Measurements from ENCODE around the gene GMFB. TPM values are rescaled to one million over a fixed set of nuclear protein-coding genes. Genes with fewer than 3 reads are reported as not detected.
A peak's percentile ranks its signal among the peaks of the same experiment; 100 is the strongest.

The GMFB gene
- total RNA-seq, 1 experiment from 2014 or later, result 79.2 TPM

DNA sequence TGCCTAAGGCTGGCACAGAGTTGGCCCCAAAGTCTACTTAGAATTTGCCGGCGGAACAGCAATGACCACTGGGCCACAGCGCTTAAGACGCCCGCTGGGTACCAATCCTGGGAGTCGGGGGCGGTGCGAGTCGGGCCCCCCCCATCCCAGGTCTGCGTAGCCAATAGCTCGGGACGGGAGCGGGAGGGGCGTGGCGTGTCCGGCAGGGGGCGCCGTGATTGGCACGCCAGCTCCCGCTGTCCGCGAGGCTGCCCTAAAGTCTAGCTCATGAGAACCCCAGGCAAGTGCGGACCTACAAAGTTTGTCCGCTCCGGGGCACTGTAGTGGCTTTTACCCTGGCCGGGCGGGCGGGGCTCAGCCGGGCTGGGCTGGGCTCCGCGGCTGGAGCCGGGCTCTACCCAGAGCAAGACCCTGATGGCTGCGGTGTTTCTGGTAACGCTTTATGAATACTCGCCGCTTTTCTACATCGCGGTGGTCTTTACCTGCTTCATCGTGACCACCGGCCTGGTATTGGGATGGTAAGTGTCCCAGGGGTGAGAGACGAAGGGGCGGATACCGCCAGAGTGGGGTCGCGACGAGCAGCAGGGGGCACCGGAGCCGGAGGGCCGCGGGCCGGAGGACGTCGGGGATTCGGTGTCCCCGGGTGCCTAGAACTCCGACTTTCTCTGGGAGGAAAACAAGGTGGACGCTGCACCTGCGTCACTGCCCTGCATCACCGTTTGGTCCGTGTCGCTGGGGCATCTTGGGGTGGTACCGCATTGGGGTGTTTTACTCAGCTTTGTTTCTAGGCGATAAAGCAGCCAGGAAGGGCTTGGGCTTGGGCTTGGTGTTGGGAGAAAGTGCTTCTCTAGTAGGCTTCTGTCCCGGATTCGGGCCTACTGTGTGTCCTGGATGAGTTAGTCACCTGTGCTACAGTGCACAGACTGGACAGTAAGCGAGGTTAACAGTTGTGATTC lies 21.0 kb upstream of the GMFB start, which contains the start of gene CGRRF1:
Gene CGRRF1, plus strand, starts transcription at position 361 of the 956 bp plus-strand sequence. Its CDS starts 54 bp downstream, at position 415.
- Histone ChIP-seq H3K4me1 (ENCODE audit: insufficient read depth, low read length) (no peaks in the 10 kb centered on the region), H3T11ph (ENCODE audit: low read length) (no peak within 1 kb of the TSS), H2BK5ac (ENCODE audit: insufficient read length, low read length) (no peak within 1 kb of the TSS), H3K14ac (ENCODE audit: insufficient read depth, low read length) (peak within 1 kb of the TSS; percentile 83; the same call in 1 of the 2 replicates), H3K4ac (ENCODE audit: low read depth, low read length) (no peak within 1 kb of the TSS), H3K18ac (ENCODE audit: insufficient read length, low read depth, low read length) (peak within 1 kb of the TSS; percentile 52), H3K4me2 (ENCODE audit: insufficient read depth, insufficient read length, low read length) (peak within 1 kb of the TSS; percentile 82), H2BK120ac (ENCODE audit: low read depth, low read length, poor library complexity, severe bottlenecking) (no peak within 1 kb of the TSS), H3K23me2 (ENCODE audit: insufficient read length, low read depth, low read length, poor library complexity, severe bottlenecking) (peaks cover 6% of the 10 kb centered on the region), H2BK20ac (ENCODE audit: low read depth, low read length, poor library complexity, severe bottlenecking) (no peak within 1 kb of the TSS), H2BK12ac (ENCODE audit: insufficient read length, low read depth, low read length) (no peak within 1 kb of the TSS), H3K23ac (ENCODE audit: insufficient read length, low read depth, low read length) (no peak within 1 kb of the TSS), H2BK15ac (ENCODE audit: low read depth, low read length) (no peak within 1 kb of the TSS), H3K79me1 (ENCODE audit: insufficient read depth, low read depth, low read length, poor library complexity, severe bottlenecking) (peaks cover 5% of the 10 kb centered on the region), H4K91ac (ENCODE audit: insufficient read length, low read depth, low read length) (no peak within 1 kb of the TSS), H3K27me3 (ENCODE audit: insufficient read depth, low read length) (no peaks in the 10 kb centered on the region), H3K9ac (ENCODE audit: extremely low read depth, insufficient read length, low read length) (peak within 1 kb of the TSS; percentile 74), H3K27ac (ENCODE audit: insufficient read length, low read depth, low read length) (no peak within 1 kb of the TSS), H4K20me1 (ENCODE audit: control insufficient read depth, insufficient read depth, insufficient read length) (no peaks in the 10 kb centered on the region), H2AFZ (ENCODE audit: low read length) (peak within 1 kb of the TSS; percentile 98), H3K9me3 (ENCODE audit: control insufficient read depth, low read depth, low read length) (no peaks in the 10 kb centered on the region), H3K56ac (ENCODE audit: insufficient read length, low read depth, low read length) (no peak within 1 kb of the TSS), H4K5ac (ENCODE audit: insufficient read length, low read depth, low read length) (no peak within 1 kb of the TSS), H3K79me2 (ENCODE audit: insufficient read depth, low read length) (peaks cover 17% of the 10 kb centered on the region; the same call in 1 of the 2 replicates), H4K8ac (replicated peaks; ENCODE audit: insufficient read length, low read depth, low read length) (no peak within 1 kb of the TSS), H2AK5ac (ENCODE audit: insufficient read length, low read length) (no peak within 1 kb of the TSS)
- peaks cover 9 to 12% (median 10%) of the 10 kb centered on the region in 3 experiments for H3K36me3 Mint-ChIP-seq (ENCODE audit: insufficient read depth in 1 of 3, low read depth in 3 of 3)
- H3K27ac Mint-ChIP-seq, result peak within 1 kb of the TSS; percentile 69 to 98 (median 97)
- H3K4me1 Mint-ChIP-seq, result peaks cover 17 to 23% of the 10 kb centered on the region in 2 experiments
- peaks cover 1% of the 10 kb centered on the region; the same call in 1 of the 2 replicates for H3K27me3 Mint-ChIP-seq (ENCODE audit: low read depth)
- peak; percentile 99 for DNase-seq
- TF ChIP-seq, protein P1, sequence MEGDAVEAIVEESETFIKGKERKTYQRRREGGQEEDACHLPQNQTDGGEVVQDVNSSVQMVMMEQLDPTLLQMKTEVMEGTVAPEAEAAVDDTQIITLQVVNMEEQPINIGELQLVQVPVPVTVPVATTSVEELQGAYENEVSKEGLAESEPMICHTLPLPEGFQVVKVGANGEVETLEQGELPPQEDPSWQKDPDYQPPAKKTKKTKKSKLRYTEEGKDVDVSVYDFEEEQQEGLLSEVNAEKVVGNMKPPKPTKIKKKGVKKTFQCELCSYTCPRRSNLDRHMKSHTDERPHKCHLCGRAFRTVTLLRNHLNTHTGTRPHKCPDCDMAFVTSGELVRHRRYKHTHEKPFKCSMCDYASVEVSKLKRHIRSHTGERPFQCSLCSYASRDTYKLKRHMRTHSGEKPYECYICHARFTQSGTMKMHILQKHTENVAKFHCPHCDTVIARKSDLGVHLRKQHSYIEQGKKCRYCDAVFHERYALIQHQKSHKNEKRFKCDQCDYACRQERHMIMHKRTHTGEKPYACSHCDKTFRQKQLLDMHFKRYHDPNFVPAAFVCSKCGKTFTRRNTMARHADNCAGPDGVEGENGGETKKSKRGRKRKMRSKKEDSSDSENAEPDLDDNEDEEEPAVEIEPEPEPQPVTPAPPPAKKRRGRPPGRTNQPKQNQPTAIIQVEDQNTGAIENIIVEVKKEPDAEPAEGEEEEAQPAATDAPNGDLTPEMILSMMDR (conservative IDR thresholded peaks at IDR 0.05), result peak; percentile 61
- no peaks in the 10 kb centered on the region; a peak in 1 of 5 replicates for H3K9me3 Mint-ChIP-seq
- WGBS (ENCODE audit: extremely low coverage, insufficient read length, low lambda C conversion rate), result no CpG with 5 or more reads among the region's 66 CpGs
- H3K4me3 Mint-ChIP-seq, result peak within 1 kb of the TSS; percentile 97 to 99
